ENCODE data around the gene ABHD10.

Gene ABHD10

DNA sequence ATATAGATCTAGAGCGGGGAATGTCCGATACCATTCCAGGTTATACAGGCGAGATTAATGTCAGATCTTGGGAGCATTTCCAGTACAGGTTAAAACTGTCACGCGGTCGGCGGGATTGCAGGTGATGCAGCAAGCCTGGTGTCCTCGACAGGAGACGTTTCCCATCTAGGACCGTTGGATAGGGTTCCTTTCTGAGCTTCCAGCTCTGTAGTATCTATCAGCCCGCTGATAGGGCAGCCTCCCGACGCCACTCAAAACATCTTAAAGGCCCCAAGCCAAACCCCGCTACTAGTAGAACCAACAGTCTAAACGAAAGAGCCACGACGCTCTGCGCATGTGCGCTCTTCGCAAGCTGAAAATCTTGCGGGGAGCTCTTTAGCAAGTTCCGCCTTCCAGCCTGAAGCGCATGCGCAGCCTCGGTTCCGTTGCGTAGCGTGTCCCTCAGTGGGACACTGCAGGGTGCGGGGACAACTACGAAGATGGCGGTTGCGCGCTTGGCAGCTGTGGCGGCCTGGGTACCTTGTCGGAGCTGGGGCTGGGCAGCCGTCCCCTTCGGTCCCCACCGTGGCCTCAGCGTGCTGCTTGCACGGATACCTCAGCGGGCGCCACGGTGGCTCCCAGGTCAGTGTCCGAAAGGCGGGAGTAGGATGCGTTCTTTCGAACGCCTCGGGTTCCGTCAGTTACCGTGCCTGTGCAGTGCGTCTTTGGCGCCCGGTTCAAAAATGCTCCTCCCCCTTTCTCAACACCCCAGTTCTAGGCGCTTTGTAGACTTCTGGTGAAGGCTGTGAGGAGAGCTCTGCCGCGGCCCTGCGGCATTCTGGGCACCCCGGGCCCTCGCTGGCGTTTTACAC is at the start of gene ABHD10:
ABHD10 (plus strand) TSS at position 444 of the 851 bp plus-strand sequence; CDS start at position 480, 36 bp downstream.
- peak; percentile 98 for DNase-seq

DNA sequence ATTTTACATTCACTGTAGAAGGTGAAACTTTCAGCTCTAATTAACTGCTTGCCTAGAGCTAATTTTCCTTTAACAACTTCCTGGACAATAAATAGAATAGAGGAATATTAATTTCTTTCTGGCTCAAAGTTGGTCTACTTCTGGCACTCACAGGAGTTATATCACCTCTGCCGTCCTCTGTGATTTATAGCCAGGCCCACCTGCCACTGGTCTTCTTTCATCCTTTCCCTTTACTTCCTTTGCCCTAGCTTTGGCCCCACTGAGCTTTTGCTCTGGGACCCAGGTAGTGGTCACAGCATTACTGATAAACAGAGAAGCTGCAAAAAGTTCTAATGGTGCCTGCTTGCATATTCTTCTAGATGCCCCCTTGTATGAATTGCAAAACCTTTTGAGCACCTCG is 49.3 kb upstream of the ABHD10 start:
- DNase-seq = no peak

- no peak for DNase-seq
Observed at GRCh38 chr3:111932946-111933345, 45.9 kb upstream of the ABHD10 start.

DNA sequence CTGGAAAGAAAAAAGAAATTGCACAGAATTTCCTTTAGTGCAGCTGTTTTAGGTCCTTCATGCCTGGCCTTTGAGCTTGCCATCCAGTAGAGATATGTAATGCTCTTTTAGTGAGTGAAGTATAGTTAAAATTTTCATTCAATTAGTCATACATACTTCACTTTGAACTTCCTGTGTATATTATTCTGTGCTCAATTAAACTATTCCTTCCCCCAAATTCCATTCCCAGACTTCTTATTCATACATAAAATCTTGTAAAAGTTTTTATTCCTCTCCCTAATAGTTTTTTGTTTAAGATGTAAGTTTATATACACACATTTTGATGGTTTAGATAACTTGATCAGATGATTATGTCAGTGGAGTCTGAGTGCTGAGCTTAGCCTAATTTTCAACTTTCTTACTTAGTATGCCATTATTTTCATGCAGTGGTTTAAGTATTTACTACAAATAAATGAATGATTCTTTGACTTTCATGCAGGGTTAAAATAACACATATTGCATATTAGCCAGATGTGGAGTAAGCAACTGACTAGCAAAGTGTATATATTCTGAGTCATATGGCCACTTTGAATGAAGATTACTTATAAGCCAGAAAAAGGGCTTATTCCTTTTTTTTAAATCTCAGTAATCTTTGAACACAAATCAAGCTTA is 42.5 kb upstream of the ABHD10 start:
- no peak for DNase-seq

GRCh38 chr3:111936967-111937366 is 41.9 kb upstream of the ABHD10 start:
- no peak for DNase-seq

GRCh38 chr3:111937871-111938270 is 41.0 kb upstream of the ABHD10 start:
- no peak for DNase-seq

- no peak for DNase-seq
Observed at GRCh38 chr3:111939873-111940272, 39.0 kb upstream of the ABHD10 start.

- DNase-seq = no peak
Observed at GRCh38 chr3:111943533-111943932, 35.3 kb upstream of the ABHD10 start.

- no peak for DNase-seq
Observed at GRCh38 chr3:111944372-111944771, 34.5 kb upstream of the ABHD10 start.

- no peak for DNase-seq
Observed at GRCh38 chr3:111947231-111947630, 31.6 kb upstream of the ABHD10 start.

DNA sequence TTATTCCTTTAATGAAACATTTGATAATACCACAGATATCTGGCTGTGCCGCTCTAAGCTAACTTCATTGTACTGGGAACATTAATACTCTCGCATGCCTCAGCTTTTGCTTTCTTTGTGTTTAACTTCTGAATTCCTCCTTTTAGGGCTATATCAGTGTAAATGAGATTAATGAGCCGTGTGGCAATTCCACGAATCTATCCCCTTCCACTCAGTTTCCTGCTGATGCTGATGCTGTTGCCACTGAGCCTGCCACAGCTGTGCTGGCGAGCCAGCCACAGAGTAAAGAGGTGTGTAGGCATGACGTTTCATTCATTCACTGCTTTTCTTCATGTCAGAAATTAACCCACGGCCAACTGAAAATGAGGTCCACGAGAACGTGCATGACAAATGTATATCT is 30.0 kb upstream of the ABHD10 start:
- no peak for DNase-seq

DNA sequence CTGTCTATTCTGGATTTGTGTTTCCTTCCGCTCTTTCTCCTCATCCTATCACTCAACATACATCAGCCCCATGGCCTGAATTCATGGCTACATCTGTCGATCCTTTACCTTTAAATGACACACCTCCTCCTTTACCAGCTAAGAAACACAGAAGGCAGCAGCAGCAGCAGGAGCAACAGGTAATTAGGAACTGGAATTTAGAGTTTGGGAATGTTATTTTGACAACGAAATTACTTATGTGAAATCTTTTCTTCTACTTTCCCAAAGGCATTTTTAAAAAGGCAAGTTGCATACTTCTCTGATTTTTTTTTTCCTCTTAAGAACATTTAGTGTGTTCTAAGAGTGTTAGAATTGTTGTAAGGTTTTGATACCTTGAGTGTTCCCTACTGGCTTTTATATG is 29.1 kb upstream of the ABHD10 start:
- no peak for DNase-seq

DNA sequence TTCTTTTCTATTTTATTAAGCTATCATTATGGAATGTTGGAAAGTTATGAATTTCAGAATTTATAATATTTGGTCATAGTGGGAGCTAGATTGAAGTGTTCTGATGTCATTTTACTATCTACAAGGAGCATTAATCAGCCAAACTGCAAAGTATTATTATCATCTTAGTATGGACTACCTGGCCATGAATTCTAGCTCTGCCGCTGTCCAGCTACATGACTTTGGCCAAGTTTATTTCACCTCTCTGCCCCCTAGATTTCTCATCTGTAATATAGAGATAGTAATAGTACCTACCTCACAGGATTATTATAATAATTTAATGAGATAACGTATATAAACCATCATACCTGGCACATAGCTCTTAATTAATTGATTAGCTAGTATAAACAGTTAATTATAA is 27.8 kb upstream of the ABHD10 start:
- DNase-seq = no peak

- no peak for DNase-seq
Observed at GRCh38 chr3:111952086-111952485, 26.7 kb upstream of the ABHD10 start.

DNA sequence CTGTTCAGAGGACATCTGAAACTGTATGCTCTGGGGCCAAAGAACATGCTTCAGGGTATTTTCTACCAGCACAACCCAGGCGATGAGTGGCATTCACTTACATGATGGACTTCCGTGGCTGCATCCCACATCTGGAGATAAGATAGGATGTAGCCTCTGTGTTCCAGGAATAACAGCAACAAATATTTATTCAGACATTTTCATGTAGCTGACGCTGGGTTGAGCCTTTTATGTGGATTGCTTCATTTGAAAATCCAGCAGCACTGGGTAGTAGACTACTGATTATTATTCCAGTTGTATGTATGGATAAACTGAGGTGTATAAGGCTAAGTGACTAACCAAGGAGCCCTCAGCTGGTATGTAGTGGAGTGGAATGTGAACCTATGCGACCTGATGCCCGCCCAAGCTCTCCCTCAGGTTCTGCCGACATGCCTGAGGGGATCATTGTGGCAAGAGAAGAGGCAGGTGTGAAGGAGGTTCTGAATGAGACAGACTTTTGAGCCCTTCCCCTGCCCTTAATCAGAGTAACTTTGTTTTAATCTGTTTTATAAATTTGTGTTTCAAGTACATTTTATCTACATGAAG is 25.9 kb upstream of the ABHD10 start:
- DNase-seq = no peak

DNA sequence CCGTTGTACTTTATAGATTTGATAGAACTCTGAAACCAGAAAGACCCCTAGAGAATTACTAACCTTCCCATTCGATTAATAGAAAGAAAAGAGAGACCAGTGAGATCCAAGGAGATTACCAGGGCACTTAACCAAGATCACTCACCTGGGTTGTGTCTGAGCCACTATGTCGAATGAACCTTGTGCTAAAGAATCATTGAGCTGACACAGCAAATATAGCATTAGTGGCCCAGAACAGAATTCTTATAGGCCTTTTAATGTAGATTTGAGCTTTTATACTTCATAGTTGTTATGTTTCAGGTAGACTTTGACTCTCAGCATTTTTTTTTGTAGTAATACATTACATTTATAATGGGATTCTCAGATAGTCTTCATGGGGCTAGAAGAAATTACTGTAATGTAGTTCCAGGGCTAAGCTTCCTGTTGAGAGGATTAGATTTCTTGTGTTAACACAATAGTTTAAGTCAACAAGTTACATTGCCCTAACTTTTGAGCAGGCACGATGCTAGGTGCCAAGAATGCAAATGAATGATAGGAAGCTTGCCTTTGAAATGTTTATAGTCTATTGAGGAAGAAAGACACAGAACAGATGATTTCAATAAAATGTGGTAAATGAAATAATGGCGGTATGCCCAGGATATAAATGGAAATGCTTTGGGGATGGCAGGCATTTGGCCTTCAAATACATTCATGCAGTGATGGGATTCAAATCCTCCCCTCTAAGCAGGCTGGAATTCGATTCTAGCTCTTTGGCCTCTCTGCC is 24.4 kb upstream of the ABHD10 start:
- no peak for DNase-seq

GRCh38 chr3:111955876-111956275 is 22.9 kb upstream of the ABHD10 start:
- DNase-seq = no peak

GRCh38 chr3:111956449-111956848 is 22.4 kb upstream of the ABHD10 start:
- no peak for DNase-seq

GRCh38 chr3:111956995-111957734 is 21.7 kb upstream of the ABHD10 start:
- no peak for DNase-seq

- no peak for DNase-seq
Observed at GRCh38 chr3:111961461-111962164, 17.2 kb upstream of the ABHD10 start.

GRCh38 chr3:111963424-111963823 is 15.4 kb upstream of the ABHD10 start:
- no peak for DNase-seq

- DNase-seq = no peak
Observed at GRCh38 chr3:111965484-111965883, 13.3 kb upstream of the ABHD10 start.
